IPS-18c (cell line): ENCODE data around the gene OR8D4.
"Not testable (repeated sequence)": the region's sequence is repeated elsewhere in the genome, so short reads cannot be mapped to it uniquely, and the experiment has no call there.

ENCODE experiments used
- H3K4me3 ChIP-seq: 2 replicates; pipeline ENCODE4 v1.7.0; 2013; ENCODE audit warnings: low read depth, mild to moderate bottlenecking, low read length, moderate library complexity; ENCODE audit not compliant: insufficient read depth
- H3K9me3 ChIP-seq: one replicate; pipeline ENCODE4 v1.6.1; 2013; ENCODE audit warnings: mild to moderate bottlenecking, low read length, moderate library complexity; ENCODE audit not compliant: control insufficient read depth, insufficient read depth

Gene OR8D4

DNA sequence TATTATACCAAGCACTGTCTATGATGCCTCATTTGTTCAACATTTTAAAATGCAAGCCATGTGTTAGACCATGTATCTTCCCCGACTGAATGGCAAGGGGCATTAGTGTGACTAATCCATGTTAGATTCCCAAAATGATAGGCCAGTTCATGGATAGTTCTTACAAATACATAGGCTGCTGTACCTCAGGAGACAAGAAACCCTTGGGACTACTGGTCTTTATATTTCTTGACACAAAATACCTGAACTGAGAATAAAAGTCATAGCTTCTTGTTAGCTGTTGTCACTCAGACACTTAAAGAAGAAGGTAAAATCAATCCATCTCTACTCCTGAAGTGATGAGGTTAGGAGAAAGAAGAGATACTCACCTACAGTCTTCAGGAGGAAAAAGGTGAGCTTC lies at the start of gene OR8D4:
Gene OR8D4, plus strand, starts transcription at position 301 of the 400 bp plus-strand sequence. CDS start 4,265 bp downstream, outside the sequence.
- Histone ChIP-seq H3K4me3 (no peak within 1 kb of the TSS), H3K9me3 (no peaks in the 10 kb centered on the region)

DNA sequence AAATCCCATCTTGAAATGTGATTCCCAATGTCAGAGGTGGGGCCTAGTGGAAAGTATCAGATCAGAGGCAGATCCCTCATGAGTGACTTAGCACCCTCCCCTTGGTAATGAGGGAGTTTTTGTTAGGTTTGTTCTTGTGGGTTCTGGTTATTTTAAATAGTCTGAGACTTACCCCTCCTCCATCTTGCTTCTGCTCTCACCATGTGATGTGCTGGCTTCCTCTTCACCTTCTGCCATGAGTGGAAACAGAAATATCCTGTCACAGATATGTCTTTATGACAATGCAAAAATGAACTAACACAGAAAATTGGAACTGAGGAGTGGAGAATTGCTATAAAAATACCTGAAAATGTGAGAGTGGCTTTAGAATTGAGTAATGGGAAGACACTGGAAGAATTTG lies 49.6 kb upstream of the OR8D4 start:
- H3K9me3 ChIP-seq = no peaks in the 10 kb centered on the region
- H3K4me3 ChIP-seq = no peak overlapping the region

GRCh38 chr11:123853038-123853437 lies 48.9 kb upstream of the OR8D4 start:
- no peaks in the 10 kb centered on the region for H3K9me3 ChIP-seq
- H3K4me3 ChIP-seq = no peak overlapping the region

DNA sequence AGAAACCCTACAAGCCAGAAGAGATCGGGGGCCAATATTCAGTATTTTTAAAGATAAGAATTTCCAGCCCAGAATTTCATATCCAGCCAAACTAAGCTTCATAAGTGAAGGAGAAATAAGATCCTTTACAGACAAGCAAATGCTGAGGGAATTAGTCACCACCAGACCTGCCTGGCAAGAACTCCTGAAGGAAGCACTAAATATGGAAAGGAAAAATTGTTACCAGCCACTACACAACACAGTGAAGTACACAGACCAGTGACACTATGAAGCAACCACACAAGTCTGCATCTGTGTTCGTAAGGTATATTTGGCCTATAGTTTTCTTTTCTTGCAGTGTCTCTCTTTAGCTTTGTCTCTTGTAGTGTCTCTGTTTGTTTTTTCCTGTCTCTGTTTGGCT lies 45.5 kb upstream of the OR8D4 start:
- Histone ChIP-seq H3K9me3 (no peaks in the 10 kb centered on the region), H3K4me3 (no peak overlapping the region)

GRCh38 chr11:123859731-123860130 lies 42.2 kb upstream of the OR8D4 start:
- Histone ChIP-seq H3K4me3 (no peak overlapping the region), H3K9me3 (no peaks in the 10 kb centered on the region)

- not testable (repeated sequence) for H3K9me3 ChIP-seq, H3K4me3 ChIP-seq
These were observed 36.7 kb upstream of the OR8D4 start for GRCh38 chr11:123865293-123865692.

DNA sequence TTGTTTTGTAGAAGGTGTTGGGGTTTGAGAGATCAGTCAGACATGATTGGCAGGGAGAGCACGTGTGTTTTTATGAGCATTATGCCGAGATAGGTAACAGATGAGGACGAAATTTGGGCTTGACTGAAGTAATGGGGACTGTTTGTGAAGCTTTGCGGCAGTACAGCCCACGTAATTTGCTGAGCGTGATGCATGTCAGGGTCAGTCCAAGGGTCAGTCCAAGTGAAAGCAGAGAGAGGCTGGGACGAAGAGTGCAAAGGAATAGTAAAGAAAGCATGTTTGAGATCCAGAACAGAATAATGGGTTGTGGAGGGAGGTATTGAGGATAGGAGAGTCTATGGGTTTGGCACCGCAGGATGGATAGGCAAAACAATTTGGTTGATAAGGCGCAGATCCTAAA lies 34.2 kb upstream of the OR8D4 start:
- H3K4me3 ChIP-seq, H3K9me3 ChIP-seq: not testable (repeated sequence)

DNA sequence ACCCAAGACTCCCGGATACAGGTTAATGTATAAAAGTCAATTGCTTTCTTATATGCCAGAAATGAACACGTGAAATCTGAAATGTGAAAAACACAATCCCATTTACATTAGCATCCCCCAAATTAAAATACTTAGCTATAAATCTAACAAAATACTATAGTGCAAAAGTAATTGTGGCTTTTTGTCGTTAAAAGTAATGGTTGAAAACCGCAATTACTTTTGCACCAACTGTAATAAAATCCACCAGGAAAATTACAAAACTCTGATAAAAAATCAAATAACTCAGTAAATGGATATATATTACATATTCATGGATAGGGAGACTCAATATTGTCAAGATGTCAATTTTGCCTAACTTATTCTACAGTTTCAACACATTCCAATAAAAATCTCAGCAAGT lies 21.1 kb upstream of the OR8D4 start:
- no peak overlapping the region for H3K4me3 ChIP-seq
- no peaks in the 10 kb centered on the region for H3K9me3 ChIP-seq

- no peaks in the 10 kb centered on the region for H3K9me3 ChIP-seq
- no peak within 1 kb of the TSS for H3K4me3 ChIP-seq
These were observed 16.4 kb upstream of the OR8D4 start, which contains the start of gene TMEM225 for GRCh38 chr11:123885570-123885969. TMEM225 (minus strand) TSS chr11:123885670; CDS start chr11:123885425, 245 bp downstream.

DNA sequence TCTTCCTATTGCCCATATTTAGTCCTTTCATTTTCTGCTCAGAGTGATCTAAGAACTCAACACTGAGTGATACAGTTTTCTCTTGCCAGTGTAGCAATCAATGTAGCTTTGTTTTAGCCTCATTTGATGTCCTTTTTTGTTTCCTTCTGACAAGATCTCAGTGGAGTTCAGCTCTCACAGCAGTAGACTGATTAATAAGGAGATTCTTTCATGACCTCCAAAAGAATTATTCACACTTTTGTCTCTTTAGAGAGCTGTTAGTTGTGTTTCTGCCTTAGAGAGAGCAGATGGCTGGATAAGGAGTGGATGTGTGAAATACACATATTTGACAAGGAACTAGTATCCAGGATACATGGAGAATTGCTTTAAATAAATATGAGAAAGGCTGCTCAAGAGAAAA lies 9.9 kb upstream of the OR8D4 start:
- Histone ChIP-seq H3K9me3 (no peaks in the 10 kb centered on the region), H3K4me3 (no peak overlapping the region)

GRCh38 chr11:123899792-123900191 lies 2.2 kb upstream of the OR8D4 start:
- H3K9me3 ChIP-seq = no peaks in the 10 kb centered on the region

GRCh38 chr11:123903932-123904331 lies 2.0 kb downstream of the OR8D4 start:
- Histone ChIP-seq H3K4me3 (no peak overlapping the region), H3K9me3 (no peaks in the 10 kb centered on the region)

More at GRCh38 chr11:123899792-123900191, 2.2 kb upstream of the OR8D4 start:
- no peak overlapping the region for H3K4me3 ChIP-seq

DNA sequence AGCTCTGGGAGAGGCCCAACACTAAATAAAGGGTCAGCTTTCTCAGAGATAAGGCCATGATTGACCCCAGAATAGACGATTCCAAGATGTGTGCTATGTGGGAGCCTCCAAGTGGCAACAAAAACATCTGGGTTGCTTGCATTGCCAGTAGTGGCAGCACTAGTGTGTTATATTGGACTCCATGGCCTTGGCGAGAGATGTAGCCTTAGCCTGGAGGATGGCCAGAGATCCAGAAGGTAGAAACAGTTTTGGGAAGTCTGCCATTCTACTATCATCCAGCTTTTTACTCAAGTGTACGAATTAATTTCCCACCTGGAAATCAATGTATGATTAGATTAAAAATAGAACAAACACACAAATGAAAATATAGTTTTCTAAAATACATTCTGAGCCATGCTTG lies 3.0 kb downstream of the OR8D4 start:
- Histone ChIP-seq H3K9me3 (no peaks in the 10 kb centered on the region), H3K4me3 (no peak overlapping the region)

DNA sequence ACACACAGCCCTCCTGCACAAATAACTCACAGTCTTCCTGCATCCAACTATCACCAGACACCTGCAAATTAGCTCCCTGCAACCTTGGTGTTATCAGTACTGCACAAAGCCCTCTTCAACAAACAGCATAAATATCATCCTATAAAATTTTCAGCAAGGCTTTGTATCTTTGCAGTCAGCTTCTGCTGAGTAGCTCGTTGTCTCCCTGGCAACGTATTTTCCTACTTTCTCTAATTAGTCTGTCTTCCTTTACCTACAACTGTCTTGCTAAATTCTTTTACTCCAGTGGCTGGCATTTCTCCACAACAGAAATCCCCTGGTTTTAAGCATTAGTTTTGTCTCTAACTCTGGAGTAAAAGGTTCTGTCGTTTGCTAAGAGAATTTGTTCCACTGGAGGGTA lies 3.9 kb downstream of the OR8D4 start:
- Histone ChIP-seq H3K9me3 (no peaks in the 10 kb centered on the region), H3K4me3 (no peak overlapping the region)

DNA sequence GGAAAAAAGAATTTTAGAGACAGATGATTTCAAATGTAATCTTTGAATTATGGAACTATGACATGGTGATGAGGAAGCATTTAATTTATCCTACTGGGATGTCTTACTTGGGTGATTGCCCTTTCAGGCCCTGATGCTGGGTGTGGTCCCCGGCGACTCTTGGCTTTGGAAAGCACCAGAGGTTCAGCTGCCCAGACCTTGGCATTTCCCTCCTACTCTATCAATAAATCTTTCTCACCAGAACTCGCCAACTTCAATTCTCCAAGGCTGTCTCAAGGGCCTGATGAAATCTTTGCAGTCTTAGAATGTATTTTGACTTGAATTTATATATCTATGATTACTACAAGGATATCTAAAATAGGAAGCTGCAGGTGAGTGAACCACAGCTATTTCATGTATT lies 19.0 kb downstream of the OR8D4 start:
- Histone ChIP-seq H3K4me3 (no peak overlapping the region), H3K9me3 (no peaks in the 10 kb centered on the region)

DNA sequence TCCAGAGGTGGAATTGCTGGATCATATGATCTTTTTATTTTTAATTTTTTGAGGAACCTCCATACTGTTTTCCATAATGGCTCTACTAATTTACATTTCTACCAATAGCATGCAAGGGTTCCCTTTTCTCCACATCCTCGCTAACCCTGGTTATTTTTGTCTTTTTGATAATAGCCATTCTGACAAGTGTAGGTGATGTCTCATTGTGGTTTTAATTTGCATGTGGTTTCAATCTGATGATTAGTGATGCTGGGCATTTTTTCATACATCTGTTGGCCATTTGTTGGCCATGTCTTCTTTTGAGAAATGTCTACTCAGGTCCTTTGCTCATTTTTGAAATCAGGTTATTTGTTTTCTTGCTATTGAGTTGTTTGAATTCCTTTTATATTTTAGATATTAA lies 22.1 kb downstream of the OR8D4 start:
- Histone ChIP-seq H3K4me3 (no peak overlapping the region), H3K9me3 (no peaks in the 10 kb centered on the region)

- Histone ChIP-seq H3K9me3 (no peaks in the 10 kb centered on the region), H3K4me3 (no peak within 1 kb of the TSS)
These were observed 37.4 kb downstream of the OR8D4 start, which contains the start of gene OR4D5 for GRCh38 chr11:123939317-123939716. OR4D5 (plus strand) TSS chr11:123939617; CDS start chr11:123939617, 0 bp downstream.

- no peaks in the 10 kb centered on the region for H3K9me3 ChIP-seq
- H3K4me3 ChIP-seq = no peak overlapping the region
These were observed 40.4 kb downstream of the OR8D4 start for GRCh38 chr11:123942413-123942812.

DNA sequence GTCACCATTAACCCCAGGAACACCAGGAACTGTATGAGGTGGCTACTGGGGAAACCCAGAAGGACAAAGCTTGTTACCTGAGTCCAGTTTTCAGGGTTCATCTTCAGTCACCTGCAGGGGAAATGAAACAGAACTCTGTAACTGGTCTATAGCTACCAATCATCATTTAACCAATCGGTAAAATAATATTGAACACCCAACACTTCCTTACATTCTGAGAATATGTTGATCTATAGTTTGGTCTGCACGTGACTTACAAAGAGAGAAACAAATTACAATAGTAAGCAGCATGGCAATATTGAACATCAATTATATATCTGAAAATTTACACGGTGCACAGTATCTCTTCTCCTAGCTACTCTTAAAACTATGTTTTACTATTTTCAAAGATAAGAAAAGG lies 41.8 kb downstream of the OR8D4 start, which contains the start of gene OR6T1:
Gene OR6T1, minus strand, starts transcription at position 101 of the 400 bp plus-strand sequence. Its CDS starts 0 bp downstream, at position 101.
- Histone ChIP-seq H3K4me3 (no peak within 1 kb of the TSS), H3K9me3 (no peaks in the 10 kb centered on the region)
